ENCODE results near the gene CST8. TPM values are rescaled to one million over a fixed set of nuclear protein-coding genes. Genes with fewer than 3 reads are reported as not detected.

The CST8 gene
- total RNA-seq: not detected
- polyA plus RNA-seq: not detected
- long read RNA-seq, donor 1: 0 reads
- long read RNA-seq, donor 2: 0 reads
- long read RNA-seq, donor 3: 0 reads
- long read RNA-seq, donor 4: 0 reads
- long read RNA-seq, donor 5: 0 reads
- long read RNA-seq, donor 6: 0 reads
- long read RNA-seq, donor 7: 0 reads
- long read RNA-seq, donor 8: 0 reads
- long read RNA-seq, donor 9: 0 reads
- long read RNA-seq, donor 10: 0 reads

DNA sequence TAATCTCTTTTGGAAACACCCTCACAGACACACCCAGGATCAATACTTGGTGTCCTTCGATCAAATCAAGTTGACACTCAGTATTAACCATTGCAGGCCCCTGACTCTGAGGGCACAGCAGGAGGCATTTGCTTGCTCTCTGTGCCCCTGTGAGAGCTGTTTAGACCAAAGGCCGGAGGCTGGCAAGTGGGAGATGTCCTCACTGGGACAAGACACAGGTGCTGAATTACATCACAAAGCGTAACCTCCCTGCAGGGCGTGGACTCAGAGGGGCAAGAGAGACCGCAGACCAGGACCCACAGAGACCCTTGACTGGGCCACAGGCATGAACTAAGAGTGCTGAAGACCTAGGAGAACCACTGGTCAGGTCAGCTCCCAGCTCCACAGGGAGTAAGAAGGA lies at the start of gene CST8:
CST8 (plus strand) TSS at position 301 of the 400 bp plus-strand sequence. CDS start 551 bp downstream, outside the sequence.
- Histone ChIP-seq H3K9me3 (peaks cover 0 to 4% (median 0%) of the 10 kb centered on the region in 4 donors), H3K4me1 (no peaks in the 10 kb centered on the region), H3K36me3 (no peaks in the 10 kb centered on the region), H3K27me3 (no peaks in the 10 kb centered on the region), H3K4me3 (no peak within 1 kb of the TSS), H3K27ac (no peak within 1 kb of the TSS)
- WGBS, 5 donors: 80 to 94% (median 88%) methylated on average over 2 to 5 of the region's 5 CpGs
- no peak for DNase-seq
- intact Hi-C loops (cut with DNase I; ENCODE audit: low total_unique reads): no loop called here
- TF ChIP-seq POLR2AphosphoS5 (IDR thresholded peaks at IDR 0.05): no peak
- no peak for TF ChIP-seq EP300 (IDR thresholded peaks at IDR 0.05)
- no peak for TF ChIP-seq CTCF (IDR thresholded peaks at IDR 0.05)

DNA sequence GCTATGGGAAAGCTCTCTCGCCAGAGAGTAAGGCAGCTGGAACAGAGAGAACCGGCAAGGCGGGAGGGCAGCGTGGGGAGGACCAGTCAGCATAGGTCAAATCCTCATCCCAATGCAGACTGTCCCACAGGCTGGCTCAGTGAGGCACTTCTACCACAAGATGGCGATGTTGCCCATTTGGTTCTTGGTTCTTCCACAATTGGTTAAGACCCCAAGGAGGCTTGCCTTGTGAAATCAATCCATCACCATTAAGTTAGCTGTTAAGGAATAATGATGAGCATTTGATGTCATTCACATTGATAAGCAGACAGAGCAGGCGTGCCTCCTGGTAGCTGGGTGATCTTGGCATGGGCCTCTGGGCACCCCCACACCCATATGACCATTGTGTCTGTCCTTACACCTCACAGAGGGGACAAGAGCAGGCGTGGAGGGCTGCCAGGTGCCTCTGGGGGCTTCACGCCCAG lies 49.0 kb upstream of the CST8 start:
- Histone ChIP-seq H3K27me3 (no peaks in the 10 kb centered on the region), H3K27ac (no peak overlapping the region), H3K4me1 (peaks cover 0 to 2% (median 0%) of the 10 kb centered on the region in 4 donors), H3K36me3 (no peaks in the 10 kb centered on the region), H3K9me3 (no peaks in the 10 kb centered on the region), H3K4me3 (no peak overlapping the region)
- peak in 1 of 3 donors; percentile 13 for TF ChIP-seq POLR2AphosphoS5 (IDR thresholded peaks at IDR 0.05)
- TF ChIP-seq CTCF (IDR thresholded peaks at IDR 0.05): peak in 5 of 7 experiments; percentile 58 to 83 (median 81)
- no peak for TF ChIP-seq POLR2A (IDR thresholded peaks at IDR 0.05)
- TF ChIP-seq EP300 (IDR thresholded peaks at IDR 0.05): no peak
- peak; percentile 68 to 89 for DNase-seq
- intact Hi-C loops (cut with DNase I; ENCODE audit: low total_unique reads): loop anchor here (10.0 kb wide), 1 partner anchor 163 kb away; the partner anchor contains the start of gene CST9
- 11 to 21% (median 14%) methylated on average over 8 of the region's 8 CpGs for WGBS, 5 donors

GRCh38 chr20:23442436-23442835 lies 48.5 kb upstream of the CST8 start:
- 62 to 90% (median 80%) methylated on average over 5 of the region's 5 CpGs for WGBS, 5 donors
- TF ChIP-seq CTCF (IDR thresholded peaks at IDR 0.05) (no peak), POLR2A (IDR thresholded peaks at IDR 0.05) (no peak), EP300 (IDR thresholded peaks at IDR 0.05) (no peak), POLR2AphosphoS5 (IDR thresholded peaks at IDR 0.05) (no peak)
- Histone ChIP-seq H3K4me1 (no peaks in the 10 kb centered on the region), H3K9me3 (no peaks in the 10 kb centered on the region), H3K27me3 (no peaks in the 10 kb centered on the region), H3K4me3 (no peak overlapping the region), H3K27ac (no peak overlapping the region), H3K36me3 (no peaks in the 10 kb centered on the region)
- intact Hi-C loops (cut with DNase I; ENCODE audit: low total_unique reads): loop anchor here (10.0 kb wide), 1 partner anchor 162 kb away; the partner anchor contains the start of gene CST9
- DNase-seq: no peak

- WGBS, 5 donors: 81 to 89% (median 86%) methylated on average over 4 of the region's 4 CpGs
- intact Hi-C loops (cut with DNase I; ENCODE audit: low total_unique reads): loop anchor here (10.0 kb wide), 1 partner anchor 160 kb away; the partner anchor contains the start of gene CST9
- Histone ChIP-seq H3K9me3 (no peaks in the 10 kb centered on the region), H3K36me3 (no peaks in the 10 kb centered on the region), H3K4me3 (no peak overlapping the region), H3K4me1 (no peaks in the 10 kb centered on the region), H3K27me3 (no peaks in the 10 kb centered on the region), H3K27ac (no peak overlapping the region)
- DNase-seq: no peak
- TF ChIP-seq POLR2A (IDR thresholded peaks at IDR 0.05) (no peak), CTCF (IDR thresholded peaks at IDR 0.05) (no peak), EP300 (IDR thresholded peaks at IDR 0.05) (no peak), POLR2AphosphoS5 (IDR thresholded peaks at IDR 0.05) (no peak)
These were observed 46.1 kb upstream of the CST8 start for GRCh38 chr20:23444859-23445258.
